Activated CD4-positive, alpha-beta T cell treated with anti-CD3 and anti-CD28 coated beads, Interleukin-10, Interleukin-2, amounts not matched to agents 100 ng/mL and 50 ng/mL, durations not matched to agents 16 hours and 8 hours (primary cell): ENCODE measurements around the gene TEPSIN.
A peak's percentile ranks its signal among the peaks of the same experiment; 100 is the strongest.

Experiments used
- DNase-seq: peaks from one replicate; pipeline ENCODE4 v3.0.0-alpha.2; 2020

Gene TEPSIN

GRCh38 chr17:81218459-81218858 is 20.4 kb downstream of the TEPSIN start:
- no peak for DNase-seq

- no peak for DNase-seq
Measured at GRCh38 chr17:81217491-81217890, 21.4 kb downstream of the TEPSIN start.

- DNase-seq, result no peak
Measured at GRCh38 chr17:81213978-81214377, 24.9 kb downstream of the TEPSIN start.

GRCh38 chr17:81212365-81212764 is 26.5 kb downstream of the TEPSIN start:
- no peak for DNase-seq

GRCh38 chr17:81210868-81211267 is 28.0 kb downstream of the TEPSIN start:
- no peak for DNase-seq

- DNase-seq, result no peak
Measured at GRCh38 chr17:81210466-81210865, 28.4 kb downstream of the TEPSIN start.

- DNase-seq, result no peak
Measured at GRCh38 chr17:81209141-81209540, 29.7 kb downstream of the TEPSIN start.

GRCh38 chr17:81208651-81209050 is 30.2 kb downstream of the TEPSIN start:
- DNase-seq, result no peak

GRCh38 chr17:81207610-81208581 is 31.0 kb downstream of the TEPSIN start:
- no peak for DNase-seq

GRCh38 chr17:81206657-81207056 is 32.2 kb downstream of the TEPSIN start:
- no peak for DNase-seq

GRCh38 chr17:81206166-81206565 is 32.7 kb downstream of the TEPSIN start:
- no peak for DNase-seq

- no peak for DNase-seq
Measured at GRCh38 chr17:81204578-81204977, 34.3 kb downstream of the TEPSIN start.

- DNase-seq, result no peak
Measured at GRCh38 chr17:81203136-81203535, 35.7 kb downstream of the TEPSIN start.

- no peak for DNase-seq
Measured at GRCh38 chr17:81202318-81202717, 36.5 kb downstream of the TEPSIN start.

- DNase-seq, result peak; percentile 52
Measured at GRCh38 chr17:81200695-81201580, 37.9 kb downstream of the TEPSIN start.

- no peak for DNase-seq
Measured at GRCh38 chr17:81200201-81200600, 38.7 kb downstream of the TEPSIN start.

- no peak for DNase-seq
Measured at GRCh38 chr17:81199482-81199830, 39.4 kb downstream of the TEPSIN start.

- DNase-seq, result no peak
Measured at GRCh38 chr17:81198826-81199481, 39.9 kb downstream of the TEPSIN start.

GRCh38 chr17:81197831-81198490 is 40.9 kb downstream of the TEPSIN start:
- DNase-seq, result no peak

GRCh38 chr17:81197409-81197795 is 41.5 kb downstream of the TEPSIN start:
- no peak for DNase-seq

GRCh38 chr17:81196505-81197408 is 42.1 kb downstream of the TEPSIN start:
- no peak for DNase-seq
